Panc1 (cell line): ENCODE data around the gene PAAF1. TPM values are rescaled to one million over a fixed set of nuclear protein-coding genes. Genes with fewer than 3 reads are reported as not detected.

Experiments
- ATAC-seq: fragments of 200-7000 bp; cut with Tn5 transposase; 2 replicates; pipeline ENCODE4 v1.9.1; 2020; ENCODE audit warnings: mild to moderate bottlenecking, moderate library complexity
- BruUV-seq: library from RNA; stranded (reverse); fragments of 400-500 nt; replicated peaks from 2 replicates; lab custom pipeline; 2021; lab: Mats Ljungman, UMichigan
- CTCF ChIA-PET: fragments of 300-600 bp; sonication (Branson Sonifier 250); formaldehyde crosslinking; loops from one replicate; lab custom pipeline; 2022; ENCODE audit warnings: antibody characterized with exemption; lab: Charles Lee
- POLR2A ChIA-PET: fragments of 300-600 bp; sonication (Branson Sonifier 250); formaldehyde crosslinking; loops from one replicate; lab custom pipeline; 2022; ENCODE audit warnings: antibody characterized with exemption; lab: Charles Lee
- DNase-seq: peaks from one replicate; pipeline ENCODE4 v3.0.0-alpha.2; 2010; ENCODE audit warnings: low read depth, low spot score
- H3K27ac ChIP-seq: 2 replicates; pipeline ENCODE4 v1.5.1; 2011; ENCODE audit warnings: mild to moderate bottlenecking, low read length, inconsistent platforms
- H3K27me3 ChIP-seq: fragments of 200-500 bp; sonication (Bioruptor generic); 2 replicates; pipeline ENCODE4 v1.6.0; 2014; ENCODE audit warnings: low read length, inconsistent platforms; ENCODE audit not compliant: control insufficient read depth, insufficient read depth
- H3K36me3 ChIP-seq: fragments of 200-500 bp; sonication (Bioruptor generic); 2 replicates; pipeline ENCODE4 v1.5.1; 2014; ENCODE audit warnings: inconsistent platforms, mild to moderate bottlenecking, low read length, moderate library complexity; ENCODE audit not compliant: control insufficient read depth, insufficient read depth
- H3K4me1 ChIP-seq: 2 replicates; pipeline ENCODE4 v1.5.1; 2011; ENCODE audit warnings: inconsistent platforms, mild to moderate bottlenecking, low read length, moderate library complexity; ENCODE audit not compliant: control insufficient read depth, insufficient read depth
- H3K4me3 ChIP-seq, 2 experiments: 2 replicates each; pipeline ENCODE4 v1.5.1; 2011 to 2012; ENCODE audit warnings: low read depth in 2 of 2, low read length in 2 of 2, mild to moderate bottlenecking in 2 of 2, inconsistent platforms in 1 of 2, moderate library complexity in 1 of 2
- H3K9me3 ChIP-seq: fragments of 200-500 bp; sonication (Bioruptor generic); 2 replicates; pipeline ENCODE4 v1.5.1; 2014; ENCODE audit warnings: low read depth, mild to moderate bottlenecking, inconsistent platforms, low read length, moderate library complexity; ENCODE audit not compliant: control insufficient read depth, insufficient read depth
- POLR2AphosphoS5 ChIP-seq: IDR thresholded peaks from 2 replicates; pipeline ENCODE4 v1.6.1; 2012; ENCODE audit warnings: mild to moderate bottlenecking, low read depth, low read length, moderate library complexity
- SIN3A ChIP-seq: IDR thresholded peaks from 2 replicates; pipeline ENCODE4 v1.6.1; 2012; ENCODE audit warnings: low read depth, mild to moderate bottlenecking, low read length, moderate library complexity, borderline replicate concordance; ENCODE audit not compliant: insufficient read depth
- TCF7L2 ChIP-seq: IDR thresholded peaks from 2 replicates; pipeline ENCODE4 v1.6.1; 2011; ENCODE audit warnings: mild to moderate bottlenecking, low read depth, low read length, inconsistent platforms
- in situ Hi-C: cut with HindIII; loops from 2 replicates; pipeline ENCODE4 v1.10.0; 2016; ENCODE audit warnings: low sequenced_read_pairs, low pct_unique_long_range_greater_than_20kb
- intact Hi-C: fragments of 100-400 bp; cut with micrococcal nuclease; formaldehyde crosslinking; loops from one replicate; pipeline ENCODE4 v1.10.0; 2022; ENCODE audit not compliant: unreplicated experiment
- total RNA-seq: library from RNA; stranded (reverse); gene quantifications from one replicate; pipeline ENCODE4 v1.2.1, GENCODE V29; 2021; ENCODE audit not compliant: unreplicated experiment
- TF ChIP-seq, protein P1 (sequence below): fragments of 450-650 bp; IDR thresholded peaks from 2 replicates; pipeline ENCODE4 v1.5.1; 2017; ENCODE audit warnings: mild to moderate bottlenecking
- TF ChIP-seq, protein P2 (sequence below), 2 experiments: IDR thresholded peaks; 2 replicates each; pipeline ENCODE4 v1.6.1; 2011 to 2012; ENCODE audit warnings: low read depth in 2 of 2, control low read depth in 1 of 2, low read length in 1 of 2, mild to moderate bottlenecking in 1 of 2, moderate library complexity in 1 of 2; ENCODE audit not compliant: insufficient read depth in 1 of 2

PAAF1 gene
- total RNA-seq, 1 experiment from 2014 or later: 22.1 TPM

DNA sequence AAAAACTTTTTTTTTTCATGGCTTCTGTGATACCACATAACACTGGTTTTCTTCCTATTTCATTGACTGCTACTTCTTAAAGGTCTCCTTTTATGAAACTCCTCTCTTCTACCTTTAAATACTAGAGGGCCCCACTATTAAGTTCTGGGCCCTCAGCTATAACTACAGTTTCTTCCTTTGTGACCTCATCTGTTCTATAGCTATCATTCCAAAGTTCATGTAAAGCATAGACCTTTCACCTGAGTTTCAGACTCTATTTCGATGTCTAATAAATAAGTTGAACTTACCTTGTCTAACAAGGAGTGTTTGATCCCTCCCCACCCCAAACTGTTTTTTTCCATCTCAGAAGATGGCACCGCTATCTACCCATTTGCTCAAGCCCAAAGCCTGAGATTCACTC, 35.2 kb downstream of the PAAF1 start:
- no peaks in the 10 kb centered on the region for H3K36me3 ChIP-seq
- no peaks in the 10 kb centered on the region for H3K27me3 ChIP-seq
- TF ChIP-seq, protein P1, sequence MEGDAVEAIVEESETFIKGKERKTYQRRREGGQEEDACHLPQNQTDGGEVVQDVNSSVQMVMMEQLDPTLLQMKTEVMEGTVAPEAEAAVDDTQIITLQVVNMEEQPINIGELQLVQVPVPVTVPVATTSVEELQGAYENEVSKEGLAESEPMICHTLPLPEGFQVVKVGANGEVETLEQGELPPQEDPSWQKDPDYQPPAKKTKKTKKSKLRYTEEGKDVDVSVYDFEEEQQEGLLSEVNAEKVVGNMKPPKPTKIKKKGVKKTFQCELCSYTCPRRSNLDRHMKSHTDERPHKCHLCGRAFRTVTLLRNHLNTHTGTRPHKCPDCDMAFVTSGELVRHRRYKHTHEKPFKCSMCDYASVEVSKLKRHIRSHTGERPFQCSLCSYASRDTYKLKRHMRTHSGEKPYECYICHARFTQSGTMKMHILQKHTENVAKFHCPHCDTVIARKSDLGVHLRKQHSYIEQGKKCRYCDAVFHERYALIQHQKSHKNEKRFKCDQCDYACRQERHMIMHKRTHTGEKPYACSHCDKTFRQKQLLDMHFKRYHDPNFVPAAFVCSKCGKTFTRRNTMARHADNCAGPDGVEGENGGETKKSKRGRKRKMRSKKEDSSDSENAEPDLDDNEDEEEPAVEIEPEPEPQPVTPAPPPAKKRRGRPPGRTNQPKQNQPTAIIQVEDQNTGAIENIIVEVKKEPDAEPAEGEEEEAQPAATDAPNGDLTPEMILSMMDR: no peak
- no peak for TF ChIP-seq POLR2AphosphoS5
- no peak for TF ChIP-seq SIN3A
- TF ChIP-seq, protein P2, sequence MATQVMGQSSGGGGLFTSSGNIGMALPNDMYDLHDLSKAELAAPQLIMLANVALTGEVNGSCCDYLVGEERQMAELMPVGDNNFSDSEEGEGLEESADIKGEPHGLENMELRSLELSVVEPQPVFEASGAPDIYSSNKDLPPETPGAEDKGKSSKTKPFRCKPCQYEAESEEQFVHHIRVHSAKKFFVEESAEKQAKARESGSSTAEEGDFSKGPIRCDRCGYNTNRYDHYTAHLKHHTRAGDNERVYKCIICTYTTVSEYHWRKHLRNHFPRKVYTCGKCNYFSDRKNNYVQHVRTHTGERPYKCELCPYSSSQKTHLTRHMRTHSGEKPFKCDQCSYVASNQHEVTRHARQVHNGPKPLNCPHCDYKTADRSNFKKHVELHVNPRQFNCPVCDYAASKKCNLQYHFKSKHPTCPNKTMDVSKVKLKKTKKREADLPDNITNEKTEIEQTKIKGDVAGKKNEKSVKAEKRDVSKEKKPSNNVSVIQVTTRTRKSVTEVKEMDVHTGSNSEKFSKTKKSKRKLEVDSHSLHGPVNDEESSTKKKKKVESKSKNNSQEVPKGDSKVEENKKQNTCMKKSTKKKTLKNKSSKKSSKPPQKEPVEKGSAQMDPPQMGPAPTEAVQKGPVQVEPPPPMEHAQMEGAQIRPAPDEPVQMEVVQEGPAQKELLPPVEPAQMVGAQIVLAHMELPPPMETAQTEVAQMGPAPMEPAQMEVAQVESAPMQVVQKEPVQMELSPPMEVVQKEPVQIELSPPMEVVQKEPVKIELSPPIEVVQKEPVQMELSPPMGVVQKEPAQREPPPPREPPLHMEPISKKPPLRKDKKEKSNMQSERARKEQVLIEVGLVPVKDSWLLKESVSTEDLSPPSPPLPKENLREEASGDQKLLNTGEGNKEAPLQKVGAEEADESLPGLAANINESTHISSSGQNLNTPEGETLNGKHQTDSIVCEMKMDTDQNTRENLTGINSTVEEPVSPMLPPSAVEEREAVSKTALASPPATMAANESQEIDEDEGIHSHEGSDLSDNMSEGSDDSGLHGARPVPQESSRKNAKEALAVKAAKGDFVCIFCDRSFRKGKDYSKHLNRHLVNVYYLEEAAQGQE (IDR thresholded peaks at IDR 0.05; ENCODE audit: insufficient read depth in 1 of 2, low read depth in 2 of 2, low read length in 1 of 2): no peak
- TF ChIP-seq TCF7L2: no peak
- no peak overlapping the region for H3K27ac ChIP-seq
- ATAC-seq: no peak
- intact Hi-C loops: no loop called here
- POLR2A ChIA-PET: no interaction called here
- H3K9me3 ChIP-seq: no peaks in the 10 kb centered on the region
- no peak overlapping the region for H3K4me3 ChIP-seq
- H3K4me1 ChIP-seq: no peaks in the 10 kb centered on the region
- DNase-seq: no peak
- CTCF ChIA-PET: no interaction called here
- in situ Hi-C loops: no loop called here
- BruUV-seq: no TSS peak

DNA sequence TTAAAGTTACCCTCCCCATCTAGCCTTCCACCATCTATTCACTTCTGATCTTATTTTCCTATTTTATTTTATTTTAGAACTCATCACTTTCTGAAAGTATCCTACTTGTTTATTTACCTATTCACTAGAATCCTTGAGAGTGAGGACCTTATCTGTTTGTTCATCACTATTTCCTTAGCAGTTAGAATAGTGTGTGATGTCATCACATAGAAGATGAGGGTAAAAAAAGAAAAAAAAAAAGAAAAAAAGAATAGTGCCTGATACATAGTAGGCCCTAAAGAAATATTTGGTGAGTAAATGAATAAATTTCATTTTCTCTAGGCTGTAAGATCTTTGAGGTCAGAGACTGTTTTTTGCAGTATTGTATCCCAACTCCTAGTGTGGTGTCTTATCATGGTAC, 36.7 kb downstream of the PAAF1 start:
- POLR2A ChIA-PET: no interaction called here
- H3K27ac ChIP-seq: no peak overlapping the region
- in situ Hi-C loops (no loop called here), intact Hi-C loops (no loop called here)
- H3K27me3 ChIP-seq: no peaks in the 10 kb centered on the region
- CTCF ChIA-PET: no interaction called here
- H3K36me3 ChIP-seq: no peaks in the 10 kb centered on the region
- H3K4me3 ChIP-seq: no peak overlapping the region
- BruUV-seq: no TSS peak
- ATAC-seq (no peak), DNase-seq (no peak)
- no peaks in the 10 kb centered on the region for H3K9me3 ChIP-seq
- no peak for TF ChIP-seq TCF7L2
- TF ChIP-seq, protein P2 (IDR thresholded peaks at IDR 0.05; ENCODE audit: insufficient read depth in 1 of 2, low read depth in 2 of 2, low read length in 1 of 2): no peak
- TF ChIP-seq POLR2AphosphoS5: no peak
- TF ChIP-seq, protein P1: no peak
- no peaks in the 10 kb centered on the region for H3K4me1 ChIP-seq
